Activated T-helper 9 cell treated with anti-CD3 and anti-CD28 coated beads, Interleukin-2, amount 50 U/mL, for 16 hours (primary cell): ENCODE measurements around the gene TBC1D2.
"Not testable (repeated sequence)": the region's sequence is repeated elsewhere in the genome, so short reads cannot be mapped to it uniquely, and the experiment has no call there.

Source experiments
- DNase-seq: peaks from one replicate; pipeline ENCODE4 v3.0.0-alpha.2; 2020; ENCODE audit warnings: low read depth

TBC1D2 gene

GRCh38 chr9:98255578-98256296 is at the start of gene TBC1D2:
Gene TBC1D2, minus strand, starts transcription at chr9:98255649. Its CDS starts 108 bp downstream, at chr9:98255541.
- peak; percentile 96 for DNase-seq

GRCh38 chr9:98304381-98304780 is 48.9 kb upstream of the TBC1D2 start:
- no peak for DNase-seq

- no peak for DNase-seq
Observed at GRCh38 chr9:98303633-98304125, 48.2 kb upstream of the TBC1D2 start.

GRCh38 chr9:98302938-98303632 is 47.6 kb upstream of the TBC1D2 start:
- DNase-seq: no peak

- DNase-seq: no peak
Observed at GRCh38 chr9:98302150-98302549, 46.7 kb upstream of the TBC1D2 start.

DNA sequence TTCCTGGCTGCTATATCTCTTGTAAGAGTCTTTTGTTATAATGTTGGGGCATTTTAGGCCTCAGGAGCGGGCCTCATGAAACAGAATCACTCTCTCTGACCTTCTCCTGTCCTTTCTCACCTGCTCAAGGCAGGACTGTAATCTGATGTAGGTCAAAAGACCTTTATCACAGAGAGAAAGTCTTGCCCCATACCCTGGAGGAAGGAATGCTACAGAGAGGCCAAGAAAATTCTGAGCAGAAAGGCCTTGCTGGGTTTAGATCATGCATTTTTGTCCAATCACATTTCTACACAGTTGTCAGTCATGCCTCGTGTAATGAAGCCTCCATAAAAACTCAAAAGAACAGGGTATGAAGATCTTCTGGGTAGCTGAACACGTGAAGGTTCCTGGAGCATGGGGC is 45.2 kb upstream of the TBC1D2 start:
- no peak for DNase-seq

- no peak for DNase-seq
Observed at GRCh38 chr9:98298476-98298875, 43.0 kb upstream of the TBC1D2 start.

DNA sequence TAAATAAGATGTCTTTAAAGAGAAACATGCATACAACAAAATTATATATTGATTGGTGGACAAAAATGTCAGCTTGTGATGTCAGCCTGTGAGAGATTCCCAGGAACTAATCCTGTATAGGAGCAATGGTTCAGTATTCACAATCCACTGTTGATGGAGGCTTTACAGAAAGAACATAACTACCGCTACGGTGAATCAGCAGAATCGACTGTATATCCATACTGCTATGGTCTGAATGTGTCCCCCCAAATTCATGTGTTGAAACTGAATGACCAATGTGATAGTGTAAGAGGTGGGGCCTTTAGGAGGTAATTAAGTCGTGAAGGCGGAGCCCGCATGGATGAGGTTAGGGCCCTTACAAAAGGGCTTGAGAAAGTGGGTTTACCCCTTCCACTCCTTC is 40.4 kb upstream of the TBC1D2 start:
- no peak for DNase-seq

GRCh38 chr9:98291820-98292219 is 36.4 kb upstream of the TBC1D2 start:
- DNase-seq: no peak

DNA sequence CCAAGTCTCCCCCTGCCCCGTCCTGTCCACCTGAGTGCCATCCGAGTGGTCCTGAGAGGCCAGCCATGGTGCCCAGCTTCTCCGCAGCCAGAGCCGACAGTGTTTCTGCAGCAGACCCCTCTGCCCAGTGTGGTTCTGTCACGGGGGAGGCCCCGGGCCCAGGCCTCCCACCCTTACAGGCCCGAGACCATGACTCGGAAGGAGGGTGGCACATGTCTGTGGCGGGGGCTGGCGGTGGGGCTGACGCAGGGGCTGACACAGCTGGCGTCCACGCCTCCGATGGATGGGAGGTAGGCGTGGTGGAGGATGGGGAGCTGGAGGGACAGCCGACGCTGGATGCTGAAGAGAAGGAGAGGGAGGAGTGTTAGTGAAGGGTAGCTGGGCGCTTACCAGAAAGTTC is 35.0 kb upstream of the TBC1D2 start:
- DNase-seq: no peak

DNA sequence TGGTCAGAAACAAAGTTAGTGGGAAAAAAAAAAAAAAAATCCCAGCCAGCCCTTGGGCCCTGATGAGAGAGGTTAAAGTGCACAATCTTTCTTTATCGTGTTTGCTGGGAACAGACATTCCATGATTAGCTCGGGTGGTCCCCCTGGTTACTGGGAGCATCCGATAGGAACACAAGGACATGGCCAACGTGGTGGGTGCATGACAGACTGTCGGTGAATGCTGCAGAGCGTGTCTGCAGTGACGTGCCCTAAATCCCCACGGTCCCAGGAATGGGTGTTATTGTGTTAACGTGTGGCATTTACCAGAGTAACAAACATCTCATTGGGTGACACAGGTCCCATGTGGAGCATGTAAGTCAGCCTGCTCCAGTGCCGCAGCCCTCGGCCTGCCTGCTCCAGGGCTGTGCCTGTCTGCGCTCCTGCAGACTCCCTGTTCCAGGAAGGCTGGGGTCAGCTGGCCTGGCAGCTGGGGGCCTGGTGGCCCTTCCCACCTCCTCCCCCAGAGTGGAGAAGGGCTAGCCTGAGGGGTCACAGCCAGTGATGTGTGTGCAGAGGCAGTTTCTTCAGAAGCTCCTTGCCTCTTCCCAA is 34.3 kb upstream of the TBC1D2 start:
- DNase-seq: no peak

DNA sequence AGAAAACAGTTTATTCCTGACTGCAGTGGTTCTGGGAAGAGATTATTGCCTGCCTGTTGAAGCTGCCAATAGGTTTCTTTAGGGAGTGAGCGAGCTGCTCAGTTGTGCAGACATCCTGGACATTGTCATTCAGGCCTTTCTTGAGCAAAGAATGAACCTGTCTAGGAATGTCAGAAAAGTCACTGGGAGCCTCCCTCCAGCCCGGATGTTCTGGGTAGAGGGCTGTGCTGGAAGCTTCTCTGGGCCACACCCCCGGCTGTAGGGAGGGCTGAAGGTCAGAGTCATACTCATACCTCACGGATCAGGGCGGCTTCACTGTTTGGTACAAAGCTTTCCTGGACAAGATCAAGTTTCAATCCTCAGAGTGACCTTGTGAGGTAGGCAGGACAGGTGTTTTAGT is 33.4 kb upstream of the TBC1D2 start:
- no peak for DNase-seq

GRCh38 chr9:98287384-98287783 is 31.9 kb upstream of the TBC1D2 start:
- no peak for DNase-seq

- DNase-seq: no peak
Observed at GRCh38 chr9:98285446-98285845, 30.0 kb upstream of the TBC1D2 start.

- no peak for DNase-seq
Observed at GRCh38 chr9:98284754-98285153, 29.3 kb upstream of the TBC1D2 start.

DNA sequence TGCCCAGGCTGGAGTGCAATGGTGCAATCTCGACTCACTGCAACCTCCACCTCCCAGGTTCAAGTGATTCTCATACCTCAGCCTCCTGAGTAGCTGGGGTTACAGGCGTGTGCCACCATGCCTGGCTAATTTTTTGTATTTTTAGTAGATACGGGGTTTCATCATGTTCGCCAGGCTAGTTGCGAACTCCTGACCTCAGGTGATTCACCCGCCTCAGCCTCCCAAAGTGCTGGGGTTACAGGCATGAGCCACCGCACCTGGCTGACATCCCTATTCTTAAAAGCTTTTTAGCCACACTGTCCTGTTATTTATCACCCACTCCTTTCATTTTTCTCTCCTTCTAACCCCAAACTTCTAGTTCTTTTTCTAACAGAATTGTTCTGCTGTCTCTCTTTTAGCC is 27.7 kb upstream of the TBC1D2 start:
- not testable (repeated sequence) for DNase-seq

- DNase-seq: no peak
Observed at GRCh38 chr9:98281281-98281680, 25.8 kb upstream of the TBC1D2 start.

GRCh38 chr9:98280574-98280973 is 25.1 kb upstream of the TBC1D2 start:
- no peak for DNase-seq

DNA sequence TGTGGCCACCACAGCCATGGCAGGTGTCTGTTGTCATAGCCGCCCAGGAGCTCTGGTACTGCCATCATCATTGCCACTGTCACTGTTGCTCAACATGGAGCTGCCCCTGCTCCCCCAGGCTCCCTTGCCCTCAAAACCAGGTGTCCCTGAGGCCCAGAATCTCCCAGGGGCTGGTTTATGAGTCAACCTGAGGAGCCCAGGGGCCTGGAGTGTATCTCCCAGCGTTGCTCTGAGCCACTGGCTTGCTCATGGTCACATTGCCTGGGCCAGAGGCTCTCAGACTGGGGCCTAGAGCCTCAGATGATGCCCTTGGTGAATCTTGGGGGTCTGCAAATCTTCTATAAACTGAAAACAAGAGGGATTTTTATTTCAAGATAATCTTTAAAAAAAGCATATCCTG is 24.7 kb upstream of the TBC1D2 start:
- DNase-seq: no peak

- no peak for DNase-seq
Observed at GRCh38 chr9:98276907-98277469, 21.5 kb upstream of the TBC1D2 start.

DNA sequence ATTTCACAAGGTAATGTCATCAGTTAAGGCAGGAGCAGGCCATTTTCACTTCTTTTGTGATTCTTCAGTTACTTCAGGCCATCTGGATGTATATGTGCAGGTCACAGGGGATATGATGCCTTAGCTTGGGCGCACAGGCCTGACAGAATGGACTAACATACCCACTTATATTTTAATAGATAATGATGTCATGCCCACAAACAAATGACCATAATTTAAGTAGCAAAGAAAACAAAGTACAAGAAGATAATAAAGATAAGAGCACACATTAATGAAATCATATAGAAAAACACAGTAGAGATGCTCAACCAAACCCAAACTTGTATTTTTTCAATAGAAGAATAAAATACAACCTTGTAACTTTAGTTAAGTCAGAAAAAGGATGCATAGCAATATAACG is 19.7 kb upstream of the TBC1D2 start:
- DNase-seq: no peak

DNA sequence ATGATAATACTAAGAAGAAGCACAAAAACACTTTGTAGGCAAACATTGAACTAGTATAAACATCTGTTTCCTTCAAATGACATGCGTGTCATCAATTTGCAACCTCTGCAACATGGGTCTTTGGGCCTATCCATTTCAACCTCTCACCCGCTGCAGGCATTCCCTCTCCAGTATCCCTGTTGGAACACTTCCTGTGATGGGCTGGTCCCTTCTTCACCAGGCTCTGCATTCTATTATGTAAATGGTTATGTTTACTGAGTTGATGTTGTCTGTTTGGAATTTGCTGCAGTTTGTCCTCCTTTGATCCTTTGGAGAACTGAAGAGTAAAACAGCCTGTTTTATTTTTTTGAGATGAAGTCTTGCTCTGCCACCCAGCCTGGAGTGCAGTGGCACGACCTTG is 16.6 kb upstream of the TBC1D2 start:
- no peak for DNase-seq

DNA sequence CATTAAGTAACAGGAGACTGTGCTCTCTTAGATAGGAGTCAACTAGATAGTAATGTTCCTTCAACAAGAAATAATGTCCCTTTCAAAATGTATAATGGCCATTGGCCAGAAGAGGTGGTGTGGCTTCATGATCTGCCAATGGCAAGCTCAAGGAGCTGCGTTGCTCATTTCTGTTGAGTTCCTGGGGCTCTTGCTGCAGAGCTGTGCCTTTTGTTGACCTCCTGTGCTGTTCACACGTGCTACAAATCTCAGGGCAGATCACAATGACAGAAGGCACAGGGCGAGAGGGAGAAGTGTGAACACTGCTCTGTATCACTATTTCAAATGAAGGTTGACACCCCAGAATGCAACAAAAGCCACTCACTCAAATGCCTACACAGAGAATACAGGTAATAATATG is 16.0 kb upstream of the TBC1D2 start:
- no peak for DNase-seq
